Measurements from ENCODE around the gene SLC46A3.
"Not testable (repeated sequence)": the region's sequence is repeated elsewhere in the genome, so short reads cannot be mapped to it uniquely, and the experiment has no call there.

Gene SLC46A3

DNA sequence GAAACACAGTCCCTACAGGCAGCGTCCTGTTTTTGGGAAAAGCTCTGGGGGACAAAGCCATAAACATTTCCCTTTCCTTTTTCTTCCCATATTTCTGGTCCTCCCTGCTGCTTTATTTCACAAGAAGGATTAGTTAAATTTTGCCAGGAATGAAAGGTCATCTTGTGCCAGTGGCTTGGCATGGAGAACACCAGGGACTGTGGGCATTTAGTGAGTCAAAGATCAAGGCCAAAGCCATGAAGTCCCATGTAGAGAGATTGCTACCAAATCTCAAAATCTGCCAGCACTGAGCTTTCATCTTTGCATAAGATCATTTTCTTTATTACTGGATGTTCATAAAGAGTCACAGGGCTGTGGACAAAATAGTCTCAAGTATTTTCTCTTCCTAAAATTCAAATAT, 29.1 kb upstream of the SLC46A3 start:
- Histone ChIP-seq H3K9me3 (ENCODE audit: control insufficient read depth in 1 of 2, low read length in 2 of 2) (no peaks in the 10 kb centered on the region), H3K36me3 (ENCODE audit: control insufficient read depth in 1 of 2, insufficient read depth in 2 of 2, low read length in 2 of 2) (no peaks in the 10 kb centered on the region), H3K4me1 (ENCODE audit: control insufficient read depth in 1 of 2, insufficient read depth in 2 of 2, low read length in 2 of 2) (no peaks in the 10 kb centered on the region), H3K27me3 (ENCODE audit: low read depth, low read length) (no peaks in the 10 kb centered on the region), H3K4me3 (ENCODE audit: low read depth in 1 of 2, low read length in 2 of 2) (no peak overlapping the region), H3K27ac (ENCODE audit: low read length) (no peak overlapping the region)

DNA sequence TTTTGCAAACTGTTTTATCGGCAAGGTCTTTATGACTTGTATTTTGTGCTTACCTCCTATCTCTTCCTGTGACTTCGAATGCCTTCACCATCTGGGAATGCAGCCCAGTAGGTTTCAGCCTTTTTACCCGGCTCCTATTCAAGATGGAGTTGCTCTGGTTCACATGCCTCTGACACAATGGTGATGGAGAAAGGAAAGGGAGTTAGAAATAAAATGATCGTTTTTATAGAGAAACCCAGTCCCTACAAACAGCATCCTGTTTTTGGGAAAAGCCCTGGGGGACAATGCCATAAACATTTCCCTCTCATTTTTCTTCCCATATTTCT, 27.5 kb upstream of the SLC46A3 start:
- H3K36me3 ChIP-seq (ENCODE audit: control insufficient read depth in 1 of 2, insufficient read depth in 2 of 2, low read length in 2 of 2): no peaks in the 10 kb centered on the region

DNA sequence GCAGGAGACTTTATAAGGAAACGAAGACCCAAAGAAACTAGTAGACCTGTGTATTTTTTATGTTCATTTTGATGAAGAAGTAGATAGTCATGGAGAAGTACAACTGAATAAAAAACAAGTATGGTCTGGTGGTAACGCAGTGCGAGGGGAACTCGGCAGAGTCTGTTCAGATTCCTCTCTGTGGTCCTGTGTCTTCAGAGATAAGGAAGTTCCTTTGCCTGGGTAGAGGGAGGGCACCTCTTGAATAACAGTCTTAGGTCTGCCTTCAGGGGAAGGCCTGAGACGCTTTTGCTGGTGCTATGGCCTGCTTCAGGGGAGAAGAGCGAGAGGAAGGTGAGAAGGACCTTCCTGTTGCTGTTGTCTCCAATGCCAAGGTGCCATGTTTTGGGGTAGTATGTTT, 25.9 kb upstream of the SLC46A3 start:
- no peaks in the 10 kb centered on the region for H3K27me3 ChIP-seq (ENCODE audit: low read depth, low read length)
- H3K4me1 ChIP-seq (ENCODE audit: control insufficient read depth in 1 of 2, insufficient read depth in 2 of 2, low read length in 2 of 2): no peaks in the 10 kb centered on the region
- H3K9me3 ChIP-seq (ENCODE audit: control insufficient read depth in 1 of 2, low read length in 2 of 2): no peaks in the 10 kb centered on the region
- H3K36me3 ChIP-seq (ENCODE audit: control insufficient read depth in 1 of 2, insufficient read depth in 2 of 2, low read length in 2 of 2): no peaks in the 10 kb centered on the region
- no peak overlapping the region for H3K4me3 ChIP-seq (ENCODE audit: low read depth in 1 of 2, low read length in 2 of 2)
- H3K27ac ChIP-seq (ENCODE audit: low read length): no peak overlapping the region

More for the DNA sequence above, 27.5 kb upstream of the SLC46A3 start:
- H3K4me1 ChIP-seq (ENCODE audit: control insufficient read depth in 1 of 2, insufficient read depth in 2 of 2, low read length in 2 of 2): no peaks in the 10 kb centered on the region
- no peaks in the 10 kb centered on the region for H3K27me3 ChIP-seq (ENCODE audit: low read depth, low read length)
- H3K4me3 ChIP-seq (ENCODE audit: low read depth in 1 of 2, low read length in 2 of 2): no peak overlapping the region
- H3K27ac ChIP-seq (ENCODE audit: low read length): no peak overlapping the region
- H3K9me3 ChIP-seq (ENCODE audit: control insufficient read depth in 1 of 2, low read length in 2 of 2): no peaks in the 10 kb centered on the region

DNA sequence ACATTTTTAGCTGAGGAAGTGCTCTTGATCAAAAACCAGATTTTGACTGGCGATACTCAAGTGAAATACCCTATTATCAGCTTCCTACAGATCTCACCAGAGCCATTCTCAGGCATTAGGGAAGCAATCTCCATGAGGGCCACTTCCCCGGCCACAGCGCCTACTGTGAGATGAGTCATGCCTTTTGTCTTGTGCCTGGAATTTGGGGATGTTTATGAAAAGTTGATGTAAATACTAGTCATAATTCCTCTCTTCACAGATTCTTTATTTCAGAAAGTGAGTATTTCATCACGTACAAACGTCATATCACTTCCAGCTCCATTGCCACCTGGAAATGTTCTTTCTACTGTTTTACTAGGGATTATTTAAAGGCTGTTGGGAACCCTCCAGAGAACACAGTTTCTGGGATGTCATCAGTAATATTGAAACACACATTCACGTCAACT, 25.3 kb upstream of the SLC46A3 start:
- Histone ChIP-seq H3K4me1 (ENCODE audit: control insufficient read depth in 1 of 2, insufficient read depth in 2 of 2, low read length in 2 of 2) (no peaks in the 10 kb centered on the region), H3K27ac (ENCODE audit: low read length) (no peak overlapping the region), H3K36me3 (ENCODE audit: control insufficient read depth in 1 of 2, insufficient read depth in 2 of 2, low read length in 2 of 2) (no peaks in the 10 kb centered on the region), H3K9me3 (ENCODE audit: control insufficient read depth in 1 of 2, low read length in 2 of 2) (no peaks in the 10 kb centered on the region), H3K27me3 (ENCODE audit: low read depth, low read length) (no peaks in the 10 kb centered on the region), H3K4me3 (ENCODE audit: low read depth in 1 of 2, low read length in 2 of 2) (no peak overlapping the region)

DNA sequence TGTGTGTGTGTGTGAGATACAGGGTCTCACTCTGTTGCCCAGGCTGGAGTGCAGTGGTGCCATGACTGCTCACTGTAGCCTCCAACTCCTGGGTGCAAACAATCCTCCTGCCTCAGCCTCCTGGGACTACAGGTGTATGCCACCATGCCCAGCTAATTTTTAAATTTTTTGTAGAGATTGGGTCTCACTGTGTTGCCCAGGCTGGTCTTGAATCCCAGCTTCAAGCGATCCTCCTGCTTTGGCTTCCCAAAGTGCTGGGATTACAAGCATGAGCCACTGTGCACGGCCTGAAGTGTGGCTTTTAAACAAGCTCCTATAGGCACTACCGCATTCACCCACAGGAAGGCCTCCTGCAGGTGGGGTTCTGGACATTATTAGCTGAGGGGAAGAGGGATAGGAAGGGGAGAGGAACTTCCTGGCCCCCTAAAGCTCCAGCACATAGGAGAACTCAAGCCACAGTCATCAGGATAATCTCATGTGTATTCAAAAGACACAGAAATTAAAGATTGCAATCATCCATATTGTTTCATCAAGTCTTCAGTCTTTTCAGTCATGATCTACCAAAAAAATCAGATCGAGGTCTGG, 24.8 kb upstream of the SLC46A3 start:
- Histone ChIP-seq H3K4me1 (ENCODE audit: control insufficient read depth in 1 of 2, insufficient read depth in 2 of 2, low read length in 2 of 2) (no peaks in the 10 kb centered on the region), H3K4me3 (ENCODE audit: low read depth in 1 of 2, low read length in 2 of 2) (no peak overlapping the region), H3K9me3 (ENCODE audit: control insufficient read depth in 1 of 2, low read length in 2 of 2) (no peaks in the 10 kb centered on the region), H3K27ac (ENCODE audit: low read length) (peak overlapping the region; percentile 14), H3K27me3 (ENCODE audit: low read depth, low read length) (no peaks in the 10 kb centered on the region), H3K36me3 (ENCODE audit: control insufficient read depth in 1 of 2, insufficient read depth in 2 of 2, low read length in 2 of 2) (no peaks in the 10 kb centered on the region)

DNA sequence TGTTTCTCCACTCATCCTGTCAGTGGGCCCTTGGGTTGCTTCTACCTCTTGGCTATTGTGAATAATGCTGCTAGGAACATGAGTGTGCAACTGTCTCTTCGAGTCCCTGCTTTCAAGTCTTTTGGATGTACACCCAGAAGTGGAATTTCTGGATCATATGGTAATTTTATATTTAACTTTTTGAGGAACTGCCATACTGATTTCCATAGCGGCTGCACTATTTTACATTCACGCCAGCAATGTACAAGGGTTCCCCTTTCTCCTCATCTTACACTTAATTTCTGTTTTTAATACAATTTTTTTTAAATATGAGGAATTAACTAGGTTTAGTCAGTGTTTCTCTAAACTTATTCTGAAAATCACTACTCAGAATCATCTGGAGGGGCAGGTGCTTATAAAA, 24.2 kb upstream of the SLC46A3 start:
- H3K27me3 ChIP-seq (ENCODE audit: low read depth, low read length): no peaks in the 10 kb centered on the region
- H3K9me3 ChIP-seq (ENCODE audit: control insufficient read depth in 1 of 2, low read length in 2 of 2): no peaks in the 10 kb centered on the region
- no peaks in the 10 kb centered on the region for H3K36me3 ChIP-seq (ENCODE audit: control insufficient read depth in 1 of 2, insufficient read depth in 2 of 2, low read length in 2 of 2)
- no peak overlapping the region for H3K4me3 ChIP-seq (ENCODE audit: low read depth in 1 of 2, low read length in 2 of 2)
- H3K27ac ChIP-seq (ENCODE audit: low read length): no peak overlapping the region
- H3K4me1 ChIP-seq (ENCODE audit: control insufficient read depth in 1 of 2, insufficient read depth in 2 of 2, low read length in 2 of 2): no peaks in the 10 kb centered on the region

DNA sequence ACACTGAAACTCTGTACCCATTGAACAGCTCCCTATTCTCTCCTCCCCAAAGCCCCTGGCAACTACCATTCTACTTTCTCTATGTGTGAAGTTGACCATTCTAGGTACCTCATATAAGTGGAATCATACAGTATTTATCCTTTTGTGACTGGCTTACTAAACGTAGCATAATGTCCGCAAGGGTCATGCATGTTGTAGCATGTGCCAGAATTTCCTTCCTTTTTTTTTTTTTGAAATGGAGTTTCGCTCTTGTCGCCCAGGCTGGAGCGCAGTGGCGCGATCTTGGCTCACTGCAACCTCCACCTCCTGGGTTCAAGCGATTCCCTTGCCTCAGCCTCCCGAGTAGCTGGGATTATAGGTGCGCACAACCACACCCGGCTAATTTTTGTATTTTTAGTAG, 23.7 kb upstream of the SLC46A3 start:
- not testable (repeated sequence) for H3K9me3 ChIP-seq (ENCODE audit: control insufficient read depth in 1 of 2, low read length in 2 of 2); H3K36me3 ChIP-seq (ENCODE audit: control insufficient read depth in 1 of 2, insufficient read depth in 2 of 2, low read length in 2 of 2); H3K4me3 ChIP-seq (ENCODE audit: low read depth in 1 of 2, low read length in 2 of 2); H3K27ac ChIP-seq (ENCODE audit: low read length); H3K27me3 ChIP-seq (ENCODE audit: low read depth, low read length); H3K4me1 ChIP-seq (ENCODE audit: control insufficient read depth in 1 of 2, insufficient read depth in 2 of 2, low read length in 2 of 2)

DNA sequence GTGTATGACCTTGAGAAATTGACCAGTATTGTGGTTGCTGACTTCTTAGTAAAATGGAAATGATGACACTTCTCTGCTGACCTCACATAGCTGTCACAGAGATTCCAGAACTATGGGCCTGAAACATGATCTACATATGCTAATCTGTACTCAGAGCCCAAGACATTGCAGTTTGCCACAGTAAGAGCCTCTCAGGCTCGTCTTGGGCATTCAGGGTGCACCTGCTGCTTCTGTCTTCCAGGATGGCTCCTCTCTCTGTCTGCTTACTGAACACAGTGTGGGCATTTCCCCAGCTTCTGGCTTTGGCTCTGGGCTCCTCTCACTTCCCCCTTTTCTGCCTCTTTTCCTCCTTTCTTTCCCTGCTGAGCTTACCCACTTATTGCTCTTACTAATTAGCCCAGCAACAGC, 22.3 kb upstream of the SLC46A3 start:
- Histone ChIP-seq H3K9me3 (ENCODE audit: control insufficient read depth in 1 of 2, low read length in 2 of 2) (no peaks in the 10 kb centered on the region), H3K4me3 (ENCODE audit: low read depth in 1 of 2, low read length in 2 of 2) (no peak overlapping the region), H3K27me3 (ENCODE audit: low read depth, low read length) (no peaks in the 10 kb centered on the region), H3K36me3 (ENCODE audit: control insufficient read depth in 1 of 2, insufficient read depth in 2 of 2, low read length in 2 of 2) (no peaks in the 10 kb centered on the region), H3K4me1 (ENCODE audit: control insufficient read depth in 1 of 2, insufficient read depth in 2 of 2, low read length in 2 of 2) (no peaks in the 10 kb centered on the region), H3K27ac (ENCODE audit: low read length) (no peak overlapping the region)

DNA sequence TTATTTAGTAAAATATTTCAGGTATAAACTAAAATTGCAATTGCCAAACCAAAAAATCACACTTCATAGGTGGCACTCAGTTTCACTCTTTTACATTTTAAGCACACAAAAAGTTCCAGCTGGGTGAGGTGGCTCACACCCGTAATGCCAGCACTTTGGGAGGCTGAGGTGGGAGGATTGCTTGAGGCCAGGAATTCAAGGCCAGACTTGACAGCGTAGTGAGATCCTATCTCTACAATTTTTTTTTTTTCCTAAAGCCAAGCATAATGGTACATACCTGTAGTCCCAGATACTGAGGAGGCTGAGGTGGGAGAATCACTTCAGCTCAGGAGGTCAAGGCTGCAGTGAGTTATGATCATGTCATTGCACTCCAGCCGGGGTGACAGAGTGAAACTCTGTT, 20.6 kb upstream of the SLC46A3 start:
- H3K9me3 ChIP-seq (ENCODE audit: control insufficient read depth in 1 of 2, low read length in 2 of 2): no peaks in the 10 kb centered on the region
- H3K4me1 ChIP-seq (ENCODE audit: control insufficient read depth in 1 of 2, insufficient read depth in 2 of 2, low read length in 2 of 2): no peaks in the 10 kb centered on the region
- no peaks in the 10 kb centered on the region for H3K36me3 ChIP-seq (ENCODE audit: control insufficient read depth in 1 of 2, insufficient read depth in 2 of 2, low read length in 2 of 2)
- no peak overlapping the region for H3K27ac ChIP-seq (ENCODE audit: low read length)
- no peaks in the 10 kb centered on the region for H3K27me3 ChIP-seq (ENCODE audit: low read depth, low read length)
- no peak overlapping the region for H3K4me3 ChIP-seq (ENCODE audit: low read depth in 1 of 2, low read length in 2 of 2)

DNA sequence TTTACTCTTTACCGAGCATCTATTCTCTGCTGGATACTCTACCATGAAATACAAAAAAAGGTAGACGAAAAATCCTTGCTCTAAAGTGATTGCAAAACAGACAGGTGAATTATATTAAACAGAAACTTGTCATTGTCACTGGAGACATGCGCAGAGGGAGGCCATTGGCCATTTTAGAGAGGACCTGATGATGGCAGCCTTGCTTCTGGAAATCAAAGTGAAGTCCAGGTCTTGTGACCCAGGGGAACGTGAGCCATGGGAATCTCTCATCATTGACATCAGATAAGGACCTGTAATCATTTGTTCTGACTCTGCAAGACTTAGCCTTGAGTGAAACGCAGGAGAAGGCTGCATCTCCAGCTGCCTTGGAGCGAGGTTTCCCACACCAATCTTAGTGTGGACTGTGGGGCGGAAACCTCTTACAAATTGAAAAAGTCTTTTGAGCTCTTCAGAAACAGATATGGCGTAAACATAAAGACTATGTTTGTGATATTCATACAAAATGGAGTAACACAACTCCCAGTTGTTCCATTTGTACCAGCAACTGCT, 16.8 kb upstream of the SLC46A3 start:
- no peaks in the 10 kb centered on the region for H3K9me3 ChIP-seq (ENCODE audit: control insufficient read depth in 1 of 2, low read length in 2 of 2)
- no peaks in the 10 kb centered on the region for H3K4me1 ChIP-seq (ENCODE audit: control insufficient read depth in 1 of 2, insufficient read depth in 2 of 2, low read length in 2 of 2)
- no peaks in the 10 kb centered on the region for H3K27me3 ChIP-seq (ENCODE audit: low read depth, low read length)
- H3K27ac ChIP-seq (ENCODE audit: low read length): no peak overlapping the region
- no peak overlapping the region for H3K4me3 ChIP-seq (ENCODE audit: low read depth in 1 of 2, low read length in 2 of 2)
- H3K36me3 ChIP-seq (ENCODE audit: control insufficient read depth in 1 of 2, insufficient read depth in 2 of 2, low read length in 2 of 2): no peaks in the 10 kb centered on the region

DNA sequence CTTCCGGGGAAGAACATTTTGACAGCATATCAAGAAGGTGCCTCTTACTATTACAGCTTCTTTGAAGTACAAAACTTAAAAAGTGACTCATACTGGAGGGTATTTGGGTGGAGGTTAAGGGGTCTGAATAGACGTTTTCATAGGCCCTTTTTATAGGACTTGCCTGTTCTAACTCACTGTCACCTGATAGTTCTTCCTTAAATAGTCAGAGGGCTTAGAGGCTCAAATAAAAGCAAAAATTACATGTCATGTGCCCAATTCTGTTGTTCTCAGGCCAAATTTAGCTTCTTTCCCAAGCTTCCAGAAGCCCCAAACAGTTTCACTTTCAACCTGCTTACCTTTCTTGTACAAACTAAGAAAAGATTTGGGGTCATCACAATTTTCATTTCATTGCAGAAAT, 16.1 kb upstream of the SLC46A3 start:
- Histone ChIP-seq H3K27ac (ENCODE audit: low read length) (no peak overlapping the region), H3K9me3 (ENCODE audit: control insufficient read depth in 1 of 2, low read length in 2 of 2) (no peaks in the 10 kb centered on the region), H3K36me3 (ENCODE audit: control insufficient read depth in 1 of 2, insufficient read depth in 2 of 2, low read length in 2 of 2) (no peaks in the 10 kb centered on the region), H3K4me3 (ENCODE audit: low read depth in 1 of 2, low read length in 2 of 2) (no peak overlapping the region), H3K4me1 (ENCODE audit: control insufficient read depth in 1 of 2, insufficient read depth in 2 of 2, low read length in 2 of 2) (no peaks in the 10 kb centered on the region), H3K27me3 (ENCODE audit: low read depth, low read length) (no peaks in the 10 kb centered on the region)

DNA sequence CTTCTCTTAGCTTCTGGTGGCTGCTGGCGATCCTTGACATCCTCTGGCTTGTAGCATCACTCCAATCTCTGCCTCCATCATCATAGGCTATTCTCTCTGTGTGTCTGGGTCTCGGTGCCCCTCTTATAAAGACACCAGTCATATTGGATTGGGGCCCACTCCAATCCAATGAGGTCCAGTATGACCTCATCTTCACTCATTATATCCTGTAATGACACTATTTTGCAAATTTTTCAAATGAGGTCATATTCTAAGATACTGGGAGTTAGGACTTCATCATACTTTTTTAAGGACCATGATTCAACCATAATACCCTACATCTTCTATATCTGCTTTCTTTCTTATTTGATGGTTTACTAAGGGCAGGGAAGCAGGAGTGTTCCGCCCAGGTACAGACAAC, 12.0 kb upstream of the SLC46A3 start:
- Histone ChIP-seq H3K9me3 (ENCODE audit: control insufficient read depth in 1 of 2, low read length in 2 of 2) (no peaks in the 10 kb centered on the region), H3K27ac (ENCODE audit: low read length) (no peak overlapping the region), H3K4me1 (ENCODE audit: control insufficient read depth in 1 of 2, insufficient read depth in 2 of 2, low read length in 2 of 2) (no peaks in the 10 kb centered on the region), H3K36me3 (ENCODE audit: control insufficient read depth in 1 of 2, insufficient read depth in 2 of 2, low read length in 2 of 2) (no peaks in the 10 kb centered on the region), H3K27me3 (ENCODE audit: low read depth, low read length) (no peaks in the 10 kb centered on the region), H3K4me3 (ENCODE audit: low read depth in 1 of 2, low read length in 2 of 2) (no peak overlapping the region)
